GM12878 (cell line): ENCODE measurements around the gene H2BK1. TPM values are rescaled to one million over a fixed set of nuclear protein-coding genes. Genes with fewer than 3 reads are reported as not detected.

Experiments used
- CHD2 ChIP-seq: IDR thresholded peaks from 2 replicates; pipeline ENCODE4 v1.6.1; 2011; ENCODE audit warnings: low read depth, low read length, improper control_type of control experiment, borderline replicate concordance
- FOXM1 ChIP-seq: IDR thresholded peaks from 2 replicates; pipeline ENCODE4 v1.6.1; 2012; ENCODE audit warnings: low read depth, mild to moderate bottlenecking, inconsistent platforms, low read length, moderate library complexity
- HDGF ChIP-seq: fragments of 450-650 bp; IDR thresholded peaks from 2 replicates; pipeline ENCODE4 v1.6.1; 2016; ENCODE audit warnings: antibody characterized with exemption
- IRF4 ChIP-seq: IDR thresholded peaks from 2 replicates; pipeline ENCODE4 v1.6.1; 2011; ENCODE audit warnings: low read depth, low read length
- JUNB ChIP-seq: IDR thresholded peaks from 2 replicates; pipeline ENCODE4 v1.6.1; 2016; ENCODE audit warnings: antibody characterized with exemption, mild to moderate bottlenecking
- KLF5 ChIP-seq: fragments of 450-650 bp; IDR thresholded peaks from 2 replicates; pipeline ENCODE4 v1.6.1; 2014; ENCODE audit warnings: mild to moderate bottlenecking; ENCODE audit not compliant: partially characterized antibody
- MTA3 ChIP-seq: IDR thresholded peaks from 2 replicates; pipeline ENCODE4 v1.6.1; 2012; ENCODE audit warnings: low read length, inconsistent platforms, borderline replicate concordance
- NFYA ChIP-seq: IDR thresholded peaks from 2 replicates; pipeline ENCODE4 v1.6.1; 2011; ENCODE audit warnings: low read depth, mild to moderate bottlenecking, low read length, improper control_type of control experiment, borderline replicate concordance
- POU2F2 ChIP-seq: IDR thresholded peaks from 3 replicates; pipeline ENCODE4 v1.6.1; 2011; ENCODE audit warnings: low read depth, mild to moderate bottlenecking, low read length, borderline replicate concordance
- RCOR1 ChIP-seq: conservative IDR thresholded peaks from 2 replicates; pipeline ENCODE4 v1.6.1; 2012; ENCODE audit warnings: low read depth, low read length, improper control_type of control experiment
- RFX5 ChIP-seq: IDR thresholded peaks from 2 replicates; pipeline ENCODE4 v1.6.1; 2011; ENCODE audit warnings: low read depth, low read length, improper control_type of control experiment
- SREBF2 ChIP-seq: IDR thresholded peaks from 2 replicates; pipeline ENCODE4 v1.6.1; 2012; ENCODE audit warnings: mild to moderate bottlenecking, low read length
- STAT3 ChIP-seq: IDR thresholded peaks from 2 replicates; pipeline ENCODE4 v1.6.1; 2011; ENCODE audit warnings: low read depth, low read length, improper control_type of control experiment
- SUZ12 ChIP-seq: fragments of 200-600 bp; sonication (generic); IDR thresholded peaks from one replicate; pipeline ENCODE4 v1.6.1; 2018; ENCODE audit warnings: antibody characterized with exemption, mild to moderate bottlenecking; ENCODE audit not compliant: unreplicated experiment
- TARDBP ChIP-seq: IDR thresholded peaks from 2 replicates; pipeline ENCODE4 v1.6.1; 2016; ENCODE audit warnings: borderline replicate concordance
- YBX1 ChIP-seq: fragments of 450-650 bp; IDR thresholded peaks from 2 replicates; pipeline ENCODE4 v1.6.1; 2016; ENCODE audit warnings: antibody characterized with exemption
- ZSCAN29 ChIP-seq: fragments of 450-650 bp; IDR thresholded peaks from 2 replicates; pipeline ENCODE4 v1.6.1; 2017; ENCODE audit warnings: mild to moderate bottlenecking, moderate library complexity
- polyA plus RNA-seq, 11 experiments: library from polyadenylated mRNA; depleted of rRNA in 4 of 11; unstranded in 6 of 11; stranded (reverse) in 5 of 11; fragments of >200 nt; fragmentation: Nextera tagmentation in 4 of 11; fragmentation: Illumina TruSeq in 1 of 11; extraction: Ambion mirVana in 4 of 11; extraction: Trizol in 1 of 11; gene quantifications; 1 replicate in 1 of 11; 2 replicates in 10 of 11; pipeline versions ENCODE4 v1.2.1 to v1.2.3, GENCODE V29; 2011 to 2016; ENCODE audit warnings: inconsistent platforms in 2 of 11, missing spikeins in 2 of 11, low read depth in 1 of 11
- total RNA-seq, 4 experiments: library from RNA; depleted of rRNA in 3 of 4; stranded (reverse); fragments of >200 nt in 3 of 4; fragmentation: Illumina TruSeq in 1 of 4; extraction: Trizol in 1 of 4; gene quantifications; 2 replicates each; pipeline versions ENCODE4 v1.2.1 to v1.2.3, GENCODE V29; 2013 to 2021
- TF ChIP-seq, protein P1 (sequence below): fragments of 450-650 bp; IDR thresholded peaks from 2 replicates; pipeline ENCODE4 v1.6.1; 2014; ENCODE audit warnings: mild to moderate bottlenecking
- TF ChIP-seq, protein P2 (sequence below): fragments of 450-650 bp; IDR thresholded peaks from 2 replicates; pipeline ENCODE4 v1.6.1; 2016; ENCODE audit warnings: mild to moderate bottlenecking, moderate library complexity, borderline replicate concordance
- TF ChIP-seq, protein P3 (sequence below): fragments of 450-650 bp; IDR thresholded peaks from 2 replicates; pipeline ENCODE4 v1.6.1; 2017; ENCODE audit warnings: antibody characterized with exemption, mild to moderate bottlenecking, moderate library complexity

The H2BK1 gene
- total and polyA plus RNA-seq, 10 of the 15 experiments (the other 5 are each of a cell fraction or from before 2014, with no cell fraction given) = 0.54 TPM; not detected in 9

DNA sequence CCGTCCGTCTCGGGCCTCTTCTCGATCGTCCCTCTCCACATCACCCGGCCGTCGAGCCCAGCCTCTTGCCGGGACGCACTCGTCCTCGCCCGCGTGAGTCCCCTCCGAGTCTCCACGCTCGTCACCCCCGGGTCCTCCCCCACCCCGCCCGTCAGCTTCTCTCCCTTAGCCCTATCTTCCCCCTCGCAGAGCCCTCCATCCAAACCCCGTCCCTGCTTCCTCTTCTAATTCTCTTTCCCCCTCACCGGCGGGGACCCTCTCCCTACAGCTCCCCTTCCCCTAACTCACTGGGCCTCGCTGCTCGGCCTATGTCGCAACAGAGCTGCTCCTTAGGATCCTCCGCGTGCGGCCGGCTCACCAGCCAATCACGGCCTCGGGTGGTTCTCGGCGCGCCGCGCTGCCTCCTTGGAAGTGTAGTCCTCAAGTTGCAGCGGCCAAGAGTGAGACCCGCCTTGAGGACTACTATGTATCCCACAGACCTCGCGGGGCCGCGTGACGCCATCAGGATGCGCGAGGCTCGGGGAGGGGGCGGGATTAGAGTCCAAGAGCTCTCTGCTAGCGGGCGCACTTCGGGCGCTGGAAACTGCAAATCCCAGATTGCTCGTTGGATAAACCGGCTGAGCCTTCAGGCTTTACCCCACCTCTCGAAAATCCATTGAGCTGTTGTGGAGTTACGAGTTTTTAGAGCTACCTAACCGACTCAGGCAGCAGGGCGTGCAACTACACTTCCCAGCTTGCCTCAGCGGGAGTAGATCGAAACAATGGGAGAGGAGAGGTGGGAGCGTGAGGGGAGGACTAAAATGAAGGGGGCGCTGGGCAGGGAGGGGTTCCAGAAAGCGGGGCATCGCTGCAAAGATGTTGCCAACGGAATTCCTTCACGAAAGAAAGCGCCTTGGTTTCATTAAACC lies 16.8 kb upstream of the H2BK1 start, which contains the start of gene ABCF2 (continued):
- TF ChIP-seq, protein P1, sequence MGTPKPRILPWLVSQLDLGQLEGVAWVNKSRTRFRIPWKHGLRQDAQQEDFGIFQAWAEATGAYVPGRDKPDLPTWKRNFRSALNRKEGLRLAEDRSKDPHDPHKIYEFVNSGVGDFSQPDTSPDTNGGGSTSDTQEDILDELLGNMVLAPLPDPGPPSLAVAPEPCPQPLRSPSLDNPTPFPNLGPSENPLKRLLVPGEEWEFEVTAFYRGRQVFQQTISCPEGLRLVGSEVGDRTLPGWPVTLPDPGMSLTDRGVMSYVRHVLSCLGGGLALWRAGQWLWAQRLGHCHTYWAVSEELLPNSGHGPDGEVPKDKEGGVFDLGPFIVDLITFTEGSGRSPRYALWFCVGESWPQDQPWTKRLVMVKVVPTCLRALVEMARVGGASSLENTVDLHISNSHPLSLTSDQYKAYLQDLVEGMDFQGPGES = peak; percentile 58; the same call in 1 of the 2 replicates
- TF ChIP-seq SREBF2 = no peak
- TF ChIP-seq YBX1 = no peak
- TF ChIP-seq, protein P2, sequence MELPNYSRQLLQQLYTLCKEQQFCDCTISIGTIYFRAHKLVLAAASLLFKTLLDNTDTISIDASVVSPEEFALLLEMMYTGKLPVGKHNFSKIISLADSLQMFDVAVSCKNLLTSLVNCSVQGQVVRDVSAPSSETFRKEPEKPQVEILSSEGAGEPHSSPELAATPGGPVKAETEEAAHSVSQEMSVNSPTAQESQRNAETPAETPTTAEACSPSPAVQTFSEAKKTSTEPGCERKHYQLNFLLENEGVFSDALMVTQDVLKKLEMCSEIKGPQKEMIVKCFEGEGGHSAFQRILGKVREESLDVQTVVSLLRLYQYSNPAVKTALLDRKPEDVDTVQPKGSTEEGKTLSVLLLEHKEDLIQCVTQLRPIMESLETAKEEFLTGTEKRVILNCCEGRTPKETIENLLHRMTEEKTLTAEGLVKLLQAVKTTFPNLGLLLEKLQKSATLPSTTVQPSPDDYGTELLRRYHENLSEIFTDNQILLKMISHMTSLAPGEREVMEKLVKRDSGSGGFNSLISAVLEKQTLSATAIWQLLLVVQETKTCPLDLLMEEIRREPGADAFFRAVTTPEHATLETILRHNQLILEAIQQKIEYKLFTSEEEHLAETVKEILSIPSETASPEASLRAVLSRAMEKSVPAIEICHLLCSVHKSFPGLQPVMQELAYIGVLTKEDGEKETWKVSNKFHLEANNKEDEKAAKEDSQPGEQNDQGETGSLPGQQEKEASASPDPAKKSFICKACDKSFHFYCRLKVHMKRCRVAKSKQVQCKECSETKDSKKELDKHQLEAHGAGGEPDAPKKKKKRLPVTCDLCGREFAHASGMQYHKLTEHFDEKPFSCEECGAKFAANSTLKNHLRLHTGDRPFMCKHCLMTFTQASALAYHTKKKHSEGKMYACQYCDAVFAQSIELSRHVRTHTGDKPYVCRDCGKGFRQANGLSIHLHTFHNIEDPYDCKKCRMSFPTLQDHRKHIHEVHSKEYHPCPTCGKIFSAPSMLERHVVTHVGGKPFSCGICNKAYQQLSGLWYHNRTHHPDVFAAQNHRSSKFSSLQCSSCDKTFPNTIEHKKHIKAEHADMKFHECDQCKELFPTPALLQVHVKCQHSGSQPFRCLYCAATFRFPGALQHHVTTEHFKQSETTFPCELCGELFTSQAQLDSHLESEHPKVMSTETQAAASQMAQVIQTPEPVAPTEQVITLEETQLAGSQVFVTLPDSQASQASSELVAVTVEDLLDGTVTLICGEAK = peak; percentile 67; the same call in 1 of the 2 replicates
- TF ChIP-seq MTA3 = no peak
- peak; percentile 95 for TF ChIP-seq CHD2
- TF ChIP-seq, protein P3, sequence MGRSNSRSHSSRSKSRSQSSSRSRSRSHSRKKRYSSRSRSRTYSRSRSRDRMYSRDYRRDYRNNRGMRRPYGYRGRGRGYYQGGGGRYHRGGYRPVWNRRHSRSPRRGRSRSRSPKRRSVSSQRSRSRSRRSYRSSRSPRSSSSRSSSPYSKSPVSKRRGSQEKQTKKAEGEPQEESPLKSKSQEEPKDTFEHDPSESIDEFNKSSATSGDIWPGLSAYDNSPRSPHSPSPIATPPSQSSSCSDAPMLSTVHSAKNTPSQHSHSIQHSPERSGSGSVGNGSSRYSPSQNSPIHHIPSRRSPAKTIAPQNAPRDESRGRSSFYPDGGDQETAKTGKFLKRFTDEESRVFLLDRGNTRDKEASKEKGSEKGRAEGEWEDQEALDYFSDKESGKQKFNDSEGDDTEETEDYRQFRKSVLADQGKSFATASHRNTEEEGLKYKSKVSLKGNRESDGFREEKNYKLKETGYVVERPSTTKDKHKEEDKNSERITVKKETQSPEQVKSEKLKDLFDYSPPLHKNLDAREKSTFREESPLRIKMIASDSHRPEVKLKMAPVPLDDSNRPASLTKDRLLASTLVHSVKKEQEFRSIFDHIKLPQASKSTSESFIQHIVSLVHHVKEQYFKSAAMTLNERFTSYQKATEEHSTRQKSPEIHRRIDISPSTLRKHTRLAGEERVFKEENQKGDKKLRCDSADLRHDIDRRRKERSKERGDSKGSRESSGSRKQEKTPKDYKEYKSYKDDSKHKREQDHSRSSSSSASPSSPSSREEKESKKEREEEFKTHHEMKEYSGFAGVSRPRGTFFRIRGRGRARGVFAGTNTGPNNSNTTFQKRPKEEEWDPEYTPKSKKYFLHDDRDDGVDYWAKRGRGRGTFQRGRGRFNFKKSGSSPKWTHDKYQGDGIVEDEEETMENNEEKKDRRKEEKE = no peak
- peak; percentile 92; the same call in 1 of the 2 replicates for TF ChIP-seq TARDBP
- peak; percentile 69 for TF ChIP-seq KLF5
- TF ChIP-seq FOXM1 = no peak
- TF ChIP-seq NFYA = no peak
- TF ChIP-seq IRF4 = no peak
- TF ChIP-seq RCOR1 = no peak
- no peak for TF ChIP-seq SUZ12
- no peak for TF ChIP-seq STAT3
- TF ChIP-seq RFX5 = no peak
- no peak for TF ChIP-seq POU2F2
- peak; percentile 91 for TF ChIP-seq HDGF
- TF ChIP-seq JUNB = no peak
- TF ChIP-seq ZSCAN29 = no peak
